Measurements from ENCODE around the gene PLCB2.

PLCB2 gene

GRCh38 chr15:40285554-40286011 lies 22.2 kb downstream of the PLCB2 start:
- TF ChIP-seq MYC (IDR thresholded peaks at IDR 0.05; ENCODE audit: low read depth, low read length) (no peak), CTCF (IDR thresholded peaks at IDR 0.05; ENCODE audit: low read depth, low read length) (no peak), POLR2A (IDR thresholded peaks at IDR 0.05; ENCODE audit: extremely low read depth, insufficient read length) (no peak)
- TF ChIP-seq, protein P1, sequence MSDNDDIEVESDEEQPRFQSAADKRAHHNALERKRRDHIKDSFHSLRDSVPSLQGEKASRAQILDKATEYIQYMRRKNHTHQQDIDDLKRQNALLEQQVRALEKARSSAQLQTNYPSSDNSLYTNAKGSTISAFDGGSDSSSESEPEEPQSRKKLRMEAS (IDR thresholded peaks at IDR 0.05; ENCODE audit: low read depth, low read length), result no peak
- peak; percentile 22 for DNase-seq (ENCODE audit: low read depth)
- no peak overlapping the region for H3K4me3 ChIP-seq (ENCODE audit: low read depth, low read length)

GRCh38 chr15:40285151-40285550 lies 22.6 kb downstream of the PLCB2 start:
- TF ChIP-seq POLR2A (IDR thresholded peaks at IDR 0.05; ENCODE audit: extremely low read depth, insufficient read length), result no peak
- TF ChIP-seq, protein P1 (IDR thresholded peaks at IDR 0.05; ENCODE audit: low read depth, low read length), result no peak
- no peak for TF ChIP-seq CTCF (IDR thresholded peaks at IDR 0.05; ENCODE audit: low read depth, low read length)
- TF ChIP-seq MYC (IDR thresholded peaks at IDR 0.05; ENCODE audit: low read depth, low read length), result no peak
- no peak overlapping the region for H3K4me3 ChIP-seq (ENCODE audit: low read depth, low read length)
- DNase-seq (ENCODE audit: low read depth), result peak; percentile 27

GRCh38 chr15:40283615-40284300 lies 24.0 kb downstream of the PLCB2 start:
- no peak for TF ChIP-seq CTCF (IDR thresholded peaks at IDR 0.05; ENCODE audit: low read depth, low read length)
- TF ChIP-seq, protein P1 (IDR thresholded peaks at IDR 0.05; ENCODE audit: low read depth, low read length), result no peak
- TF ChIP-seq POLR2A (IDR thresholded peaks at IDR 0.05; ENCODE audit: extremely low read depth, insufficient read length), result no peak
- no peak for TF ChIP-seq MYC (IDR thresholded peaks at IDR 0.05; ENCODE audit: low read depth, low read length)
- DNase-seq (ENCODE audit: low read depth), result peak; percentile 11
- no peak overlapping the region for H3K4me3 ChIP-seq (ENCODE audit: low read depth, low read length)

DNA sequence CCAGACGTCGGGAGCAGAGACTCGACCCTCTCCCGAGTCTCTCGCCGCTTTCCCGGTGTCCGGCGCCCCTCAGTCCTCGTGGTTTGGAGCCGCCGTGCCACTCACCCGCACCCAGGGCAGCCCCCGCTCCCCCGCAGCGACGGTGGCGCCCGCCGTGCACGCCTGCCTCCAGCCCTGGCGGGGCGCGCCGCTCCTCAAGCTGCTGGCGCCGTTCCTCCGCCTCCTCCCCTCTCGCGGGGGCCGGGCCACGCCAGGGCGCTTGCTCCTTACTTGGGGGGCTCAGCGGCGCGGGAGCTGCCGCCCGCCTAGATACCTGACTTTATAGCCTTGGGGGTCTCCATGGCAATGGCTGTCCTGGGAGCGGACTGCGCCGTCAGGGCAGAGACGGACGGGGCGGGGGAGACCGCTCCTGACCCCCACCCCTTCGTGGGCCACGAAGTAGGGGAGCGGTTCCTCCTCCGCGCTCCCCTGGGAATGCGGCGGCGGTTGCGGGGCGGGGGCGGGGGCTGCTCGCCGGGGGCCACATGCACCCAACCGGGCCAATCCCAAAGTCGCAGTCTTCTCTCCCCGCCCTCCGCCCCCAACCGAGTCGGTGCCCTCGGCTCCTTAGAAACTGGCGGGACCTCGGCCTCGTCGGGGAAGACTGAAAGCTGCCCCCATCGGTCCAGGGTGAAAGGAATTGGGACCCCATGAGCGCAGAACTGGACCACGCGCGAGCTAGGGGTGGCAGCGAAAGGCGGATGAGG lies 24.7 kb downstream of the PLCB2 start, which contains the start of gene ANKRD63:
Gene ANKRD63 (minus strand): TSS at position 196 of the 746 bp plus-strand sequence. CDS start 478 bp downstream, outside the sequence.
- TF ChIP-seq MYC (IDR thresholded peaks at IDR 0.05; ENCODE audit: low read depth, low read length), result no peak
- no peak for TF ChIP-seq CTCF (IDR thresholded peaks at IDR 0.05; ENCODE audit: low read depth, low read length)
- TF ChIP-seq, protein P1 (IDR thresholded peaks at IDR 0.05; ENCODE audit: low read depth, low read length), result no peak
- no peak for TF ChIP-seq POLR2A (IDR thresholded peaks at IDR 0.05; ENCODE audit: extremely low read depth, insufficient read length)
- peak within 1 kb of the TSS; percentile 32 for H3K4me3 ChIP-seq (ENCODE audit: low read depth, low read length)
- peak; percentile 80 for DNase-seq (ENCODE audit: low read depth)

- peak overlapping the region; percentile 32 for H3K4me3 ChIP-seq (ENCODE audit: low read depth, low read length)
- TF ChIP-seq CTCF (IDR thresholded peaks at IDR 0.05; ENCODE audit: low read depth, low read length), result peak; percentile 5
- peak; percentile 36; the same call in 1 of the 2 replicates for TF ChIP-seq MYC (IDR thresholded peaks at IDR 0.05; ENCODE audit: low read depth, low read length)
- TF ChIP-seq, protein P1 (IDR thresholded peaks at IDR 0.05; ENCODE audit: low read depth, low read length), result peak; percentile 7; the same call in 1 of the 2 replicates
- TF ChIP-seq POLR2A (IDR thresholded peaks at IDR 0.05; ENCODE audit: extremely low read depth, insufficient read length), result no peak
- peak; percentile 73 for DNase-seq (ENCODE audit: low read depth)
Observed at GRCh38 chr15:40282147-40282868, 25.4 kb downstream of the PLCB2 start.
